RWPE1 (cell line): ENCODE measurements around the gene GFRA1.

Source experiments
- CTCF ChIA-PET: fragments of 350-600 bp; sonication (Branson Sonifier 250); formaldehyde crosslinking; extraction: SDS; loops from one replicate; lab custom pipeline; 2021; lab: Yijun Ruan, JAX
- POLR2A ChIA-PET: fragments of 400-600 bp; formaldehyde crosslinking; extraction: SDS; loops from one replicate; lab custom pipeline; 2020; ENCODE audit warnings: antibody characterized with exemption; ENCODE audit not compliant: low non-redundant PET; lab: Yijun Ruan, JAX
- DNase-seq: peaks from one replicate; pipeline ENCODE4 v3.0.0; 2012; ENCODE audit warnings: low spot score
- H3K27ac ChIP-seq: fragments of 450-650 bp; 2 replicates; pipeline ENCODE4 v1.5.1; 2017
- CTCF ChIP-seq: fragments of 450-650 bp; conservative IDR thresholded peaks from 2 replicates; pipeline ENCODE4 v1.5.1; 2017; ENCODE audit warnings: low read depth, mild to moderate bottlenecking

The GFRA1 gene

GRCh38 chr10:116150606-116151005, 122.4 kb downstream of the GFRA1 start:
- TF ChIP-seq CTCF, result no peak
- DNase-seq, result no peak
- CTCF ChIA-PET, result no interaction called here
- POLR2A ChIA-PET, result no interaction called here
- H3K27ac ChIP-seq, result no peak overlapping the region

- DNase-seq, result no peak
- POLR2A ChIA-PET, result no interaction called here
- TF ChIP-seq CTCF, result no peak
- CTCF ChIA-PET, result interaction anchor here (1.2 kb wide), 1 partner anchor 26 kb away, joined by 7 read pairs; no protein-coding TSS in a partner anchor
- no peak overlapping the region for H3K27ac ChIP-seq
These were observed 125.7 kb downstream of the GFRA1 start for GRCh38 chr10:116147147-116147905.

GRCh38 chr10:116146372-116147140, 126.5 kb downstream of the GFRA1 start:
- no peak overlapping the region for H3K27ac ChIP-seq
- TF ChIP-seq CTCF, result no peak
- no peak for DNase-seq
- CTCF ChIA-PET, result interaction anchor here (1.2 kb wide), 1 partner anchor 26 kb away, joined by 7 read pairs; no protein-coding TSS in a partner anchor
- POLR2A ChIA-PET, result no interaction called here

GRCh38 chr10:116143673-116144222, 129.3 kb downstream of the GFRA1 start:
- ChIA-PET POLR2A (no interaction called here), CTCF (interaction anchor here (0.6 to 0.7 kb wide), 2 partner anchors 22 to 274 kb away, joined by 3 read pairs; no protein-coding TSS in a partner anchor)
- TF ChIP-seq CTCF, result no peak
- H3K27ac ChIP-seq, result no peak overlapping the region
- DNase-seq, result no peak

- no peak for TF ChIP-seq CTCF
- no peak for DNase-seq
- H3K27ac ChIP-seq, result no peak overlapping the region
- POLR2A ChIA-PET, result no interaction called here
- CTCF ChIA-PET, result interaction anchor here (0.5 to 0.6 kb wide), 2 partner anchors 74 to 184 kb away, joined by 3 to 4 read pairs; no protein-coding TSS in a partner anchor
These were observed 131.2 kb downstream of the GFRA1 start for GRCh38 chr10:116141855-116142254.

GRCh38 chr10:116141246-116141645, 131.8 kb downstream of the GFRA1 start:
- CTCF ChIA-PET, result interaction anchor here (0.5 to 0.6 kb wide), 2 partner anchors 73 to 185 kb away, joined by 3 to 4 read pairs; no protein-coding TSS in a partner anchor
- no peak for TF ChIP-seq CTCF
- no peak for DNase-seq
- POLR2A ChIA-PET, result no interaction called here
- no peak overlapping the region for H3K27ac ChIP-seq
